HG02571 (cell line): Measurements from ENCODE around the gene NOTO.
"Not testable (repeated sequence)": the region's sequence is repeated elsewhere in the genome, so short reads cannot be mapped to it uniquely, and the experiment has no call there.

Experiments used
- ATAC-seq: cut with Tn5 transposase; IDR thresholded peaks from one replicate; pipeline ENCODE4 v1.9.1; 2021; ENCODE audit warnings: mild to moderate bottlenecking, moderate library complexity; ENCODE audit not compliant: unreplicated experiment

The NOTO gene, protein sequence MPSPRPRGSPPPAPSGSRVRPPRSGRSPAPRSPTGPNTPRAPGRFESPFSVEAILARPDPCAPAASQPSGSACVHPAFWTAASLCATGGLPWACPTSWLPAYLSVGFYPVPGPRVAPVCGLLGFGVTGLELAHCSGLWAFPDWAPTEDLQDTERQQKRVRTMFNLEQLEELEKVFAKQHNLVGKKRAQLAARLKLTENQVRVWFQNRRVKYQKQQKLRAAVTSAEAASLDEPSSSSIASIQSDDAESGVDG

DNA sequence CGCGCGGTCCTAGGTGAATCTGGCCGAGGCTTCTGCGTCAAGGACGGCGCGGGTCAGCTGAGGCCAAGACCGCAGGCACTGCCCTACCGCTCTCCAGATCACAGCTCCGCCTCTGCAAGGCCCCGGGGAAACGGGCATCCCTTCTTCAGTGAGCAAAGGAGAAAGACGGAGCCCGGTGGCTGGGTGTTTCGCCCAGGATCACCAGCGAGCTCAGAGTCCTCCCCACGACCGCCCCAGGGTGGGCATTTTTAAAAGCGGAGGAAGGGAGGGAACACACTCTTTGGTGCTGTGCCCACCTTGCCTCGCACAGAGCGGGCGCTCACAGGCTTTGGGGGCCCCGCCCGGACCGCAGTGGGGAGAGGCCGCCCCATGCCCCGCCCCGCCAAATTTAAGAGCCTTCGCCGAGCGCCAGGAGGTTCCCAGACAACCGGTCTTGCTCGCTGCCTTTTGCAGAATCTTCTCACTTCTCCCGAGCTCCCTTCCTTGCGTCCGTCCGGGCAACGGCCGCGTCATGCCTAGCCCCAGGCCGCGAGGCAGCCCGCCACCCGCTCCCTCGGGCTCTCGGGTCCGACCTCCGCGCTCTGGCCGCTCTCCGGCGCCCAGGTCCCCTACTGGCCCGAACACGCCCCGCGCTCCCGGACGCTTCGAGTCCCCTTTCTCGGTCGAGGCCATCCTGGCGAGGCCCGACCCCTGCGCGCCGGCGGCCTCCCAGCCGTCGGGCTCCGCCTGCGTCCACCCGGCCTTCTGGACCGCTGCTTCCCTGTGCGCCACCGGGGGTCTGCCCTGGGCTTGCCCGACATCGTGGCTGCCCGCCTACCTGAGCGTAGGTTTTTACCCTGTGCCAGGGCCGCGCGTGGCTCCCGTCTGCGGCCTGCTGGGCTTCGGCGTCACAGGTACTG is at the start of gene NOTO:
Gene NOTO (plus strand): TSS at position 419 of the 899 bp plus-strand sequence. CDS start 93 bp downstream, at position 512.
- no peak for ATAC-seq

DNA sequence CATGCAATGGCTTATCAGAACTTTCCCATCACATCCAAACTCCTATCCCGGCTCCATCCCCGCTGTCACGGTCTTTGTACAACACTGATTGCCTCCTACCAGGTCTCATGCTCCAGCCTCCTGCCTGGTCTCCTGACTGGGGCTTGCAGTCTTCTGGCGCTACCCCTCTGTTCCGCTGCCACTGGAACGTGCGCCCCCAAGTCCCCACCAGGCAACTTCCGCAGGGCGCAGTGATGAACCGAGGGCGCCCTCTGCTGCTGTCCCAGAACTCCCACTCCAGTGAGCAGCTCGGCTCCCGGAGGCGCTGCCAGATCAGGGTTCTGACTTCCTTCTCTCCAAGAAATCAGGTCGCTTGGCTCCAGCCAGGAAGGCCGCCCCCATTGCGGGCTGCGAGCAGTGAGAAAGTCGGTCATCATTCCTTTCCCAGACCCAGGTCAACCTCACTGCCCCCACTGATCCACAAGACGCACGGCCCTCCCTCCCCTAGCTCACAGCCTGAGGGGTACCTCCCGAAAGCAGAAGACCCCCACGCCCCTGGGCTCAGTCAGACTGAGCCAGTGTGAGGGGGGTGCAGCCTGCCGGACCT is 45.7 kb upstream of the NOTO start:
- ATAC-seq: no peak

DNA sequence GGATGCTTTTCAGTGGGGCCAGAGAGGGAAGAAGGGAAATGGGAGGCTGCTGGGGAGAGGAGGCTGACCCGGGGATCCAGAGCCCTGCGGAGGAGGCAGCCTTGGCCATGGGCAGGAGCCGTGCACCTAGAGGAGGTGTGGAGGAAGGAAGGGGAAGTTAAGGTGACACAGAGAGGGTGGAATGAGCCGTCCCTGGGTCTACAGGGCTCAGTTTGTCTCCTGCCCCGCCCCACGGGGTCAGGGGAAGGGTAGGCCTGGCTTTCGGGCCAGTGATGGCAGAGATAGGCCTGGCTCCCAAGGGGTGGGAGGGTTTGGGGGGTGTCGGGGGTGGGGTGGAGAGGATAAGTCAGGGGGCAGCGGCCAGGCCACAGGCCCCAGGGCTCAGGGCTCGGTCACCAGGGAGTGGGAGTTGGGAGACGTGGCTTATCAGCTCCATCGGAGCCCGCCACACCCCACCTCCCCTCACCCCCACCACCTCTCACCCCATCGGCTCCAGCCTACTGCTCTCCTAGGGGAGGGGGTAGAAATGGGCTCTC is 39.5 kb upstream of the NOTO start:
- ATAC-seq: no peak

DNA sequence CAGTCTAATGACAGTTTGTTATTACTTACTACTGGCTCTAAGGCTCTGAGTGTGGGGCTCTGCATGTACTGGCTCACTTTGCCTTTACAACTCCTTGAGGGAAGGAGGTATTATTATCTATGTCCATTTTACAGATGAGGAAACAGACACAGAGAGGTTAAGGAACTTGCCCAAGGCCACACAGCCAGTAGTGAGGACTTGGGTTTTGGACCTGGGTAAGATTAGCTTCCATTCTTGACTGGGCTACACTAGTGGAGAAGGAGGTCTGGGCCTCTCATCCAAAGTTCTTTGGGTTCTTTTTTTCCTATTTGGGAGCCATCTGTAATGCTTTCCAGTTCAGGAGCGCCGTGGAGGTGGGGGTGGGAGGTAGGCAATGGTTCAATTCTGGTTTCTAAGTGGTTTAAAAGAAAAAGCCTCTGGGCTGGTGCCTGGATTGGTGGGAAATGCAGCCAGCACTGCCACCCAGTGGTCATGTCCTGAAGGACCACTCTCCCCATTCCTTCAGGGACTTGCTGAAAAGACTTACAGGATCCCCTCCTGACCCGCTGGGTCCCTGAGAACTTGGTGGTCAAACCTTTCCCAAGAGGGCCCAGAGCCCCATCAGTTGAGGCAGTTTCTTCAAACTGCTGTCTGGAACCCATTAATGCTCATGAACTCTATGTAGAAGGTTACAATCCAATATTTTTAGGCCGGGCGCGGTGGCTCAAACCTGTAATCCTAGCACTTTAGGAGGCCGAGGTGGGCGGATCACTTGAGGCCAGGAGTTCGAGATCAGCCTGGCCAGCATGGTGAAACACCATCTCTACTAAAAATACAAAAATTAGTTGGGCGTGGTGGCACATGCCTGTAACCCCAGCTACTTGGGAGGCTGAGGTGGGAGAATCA is 38.6 kb upstream of the NOTO start:
- no peak for ATAC-seq

DNA sequence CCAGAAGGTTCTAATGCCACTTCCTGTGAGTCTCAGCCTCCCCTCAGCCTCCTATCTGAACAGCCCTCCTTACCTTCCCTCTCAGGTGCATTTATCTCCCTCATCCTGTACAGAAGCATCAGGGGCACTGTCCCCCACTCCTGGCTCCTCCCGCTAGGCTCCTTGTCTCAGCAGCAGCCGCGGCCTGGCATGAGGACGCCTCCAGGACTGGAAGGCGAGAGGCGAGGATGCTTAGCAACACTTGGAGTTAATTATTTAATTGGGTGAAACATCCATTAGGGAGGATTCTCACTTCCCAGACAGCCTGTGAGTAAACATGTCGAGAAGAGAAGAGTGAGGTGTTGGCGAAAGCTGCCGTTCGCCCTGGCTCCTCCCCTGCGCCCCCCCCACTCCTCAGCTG is 36.4 kb upstream of the NOTO start:
- not testable (repeated sequence) for ATAC-seq

DNA sequence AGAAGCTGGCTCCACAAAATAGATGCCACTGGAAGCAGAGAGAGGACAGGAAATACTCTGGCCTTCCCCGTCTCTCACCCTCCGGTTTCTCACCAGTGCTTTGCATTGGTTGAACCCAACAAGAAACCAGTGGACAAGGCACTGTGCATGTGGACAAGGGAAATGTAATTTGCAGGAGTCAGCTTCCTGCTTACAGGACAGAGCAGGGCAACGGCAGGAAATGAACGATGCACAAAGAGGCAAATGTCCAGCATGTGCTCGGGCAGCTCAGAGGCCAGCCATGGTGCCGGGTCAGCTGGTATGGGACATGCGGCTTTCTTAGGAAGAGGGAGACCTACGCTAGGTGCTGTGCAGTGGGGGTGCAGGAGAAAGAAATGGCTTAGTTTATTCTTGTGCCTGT is 35.6 kb upstream of the NOTO start:
- not testable (repeated sequence) for ATAC-seq

DNA sequence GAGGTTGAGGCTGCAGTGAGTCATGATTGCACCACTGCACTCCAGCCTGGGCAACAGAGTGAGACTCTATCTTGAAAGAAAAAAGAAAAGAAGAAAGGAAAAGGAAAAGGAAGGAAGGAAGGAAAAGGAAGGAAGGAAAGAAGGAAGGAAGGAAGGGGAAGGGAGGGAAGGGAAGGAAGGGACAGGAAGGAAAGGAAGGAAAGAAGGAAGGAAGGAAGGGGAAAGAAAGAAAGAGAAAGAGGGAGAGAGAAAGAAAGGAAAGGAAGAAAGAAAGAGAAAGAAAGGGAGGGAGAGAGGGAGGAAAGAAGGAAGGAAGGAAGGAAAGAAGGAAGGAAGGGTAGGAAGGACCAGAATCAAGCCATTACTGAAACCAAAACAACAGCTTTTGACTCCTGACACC is 34.0 kb upstream of the NOTO start:
- not testable (repeated sequence) for ATAC-seq

DNA sequence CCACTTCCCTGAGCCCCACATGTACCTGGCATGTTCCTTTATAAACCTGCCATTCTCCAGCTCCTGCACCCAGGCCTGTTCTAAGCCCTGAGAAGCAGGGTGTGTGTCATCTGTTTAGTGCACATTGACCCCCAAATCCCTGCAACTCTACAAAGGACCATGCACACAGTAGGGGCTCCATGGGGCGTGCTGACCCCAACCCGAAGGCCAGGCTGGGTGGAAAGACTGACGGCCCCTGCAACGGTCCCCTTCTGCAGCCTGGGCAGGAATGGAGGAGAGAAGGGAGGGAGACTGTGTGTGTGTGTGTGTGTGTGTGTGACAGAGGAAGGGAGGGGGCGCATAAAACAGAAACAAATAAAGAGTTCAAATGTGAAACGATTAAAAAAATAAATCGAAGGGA is 32.0 kb upstream of the NOTO start:
- not testable (repeated sequence) for ATAC-seq

DNA sequence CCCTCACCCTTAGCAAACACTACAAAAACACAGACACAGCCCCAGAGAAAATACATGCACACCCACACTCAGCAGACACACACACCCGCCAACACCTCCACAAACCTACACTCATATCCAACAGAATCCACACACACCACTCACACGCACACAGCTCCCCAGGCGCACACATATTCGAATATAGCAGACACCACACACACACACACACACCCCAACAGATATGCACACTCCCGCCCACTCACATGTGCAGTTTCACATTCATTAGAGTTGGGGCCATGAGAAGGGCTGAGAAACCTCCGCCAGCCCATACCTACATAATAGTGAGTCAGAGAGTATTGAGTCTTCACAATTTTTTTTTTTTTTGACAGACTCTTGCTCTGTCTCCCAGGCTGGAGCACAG is 29.4 kb upstream of the NOTO start:
- no peak for ATAC-seq

DNA sequence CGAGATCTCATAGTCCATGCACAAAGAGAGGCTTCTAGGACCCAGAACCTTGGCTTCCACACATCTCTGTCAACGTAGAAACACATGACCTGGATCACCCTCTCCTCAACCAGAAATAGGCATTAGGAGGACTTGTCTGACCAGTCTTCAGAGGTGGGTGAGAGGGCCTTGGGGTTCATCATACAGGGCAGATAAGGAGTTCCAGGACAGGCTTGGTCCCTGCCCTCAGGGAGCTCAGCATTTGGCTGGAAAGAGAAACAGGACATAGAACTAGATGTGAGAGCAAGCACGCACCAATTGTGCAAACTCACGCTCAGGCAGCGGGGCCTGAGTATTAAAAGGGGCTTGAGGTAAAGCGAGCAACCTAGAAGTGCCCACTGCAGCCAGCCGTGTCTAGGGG is 28.6 kb upstream of the NOTO start:
- no peak for ATAC-seq

DNA sequence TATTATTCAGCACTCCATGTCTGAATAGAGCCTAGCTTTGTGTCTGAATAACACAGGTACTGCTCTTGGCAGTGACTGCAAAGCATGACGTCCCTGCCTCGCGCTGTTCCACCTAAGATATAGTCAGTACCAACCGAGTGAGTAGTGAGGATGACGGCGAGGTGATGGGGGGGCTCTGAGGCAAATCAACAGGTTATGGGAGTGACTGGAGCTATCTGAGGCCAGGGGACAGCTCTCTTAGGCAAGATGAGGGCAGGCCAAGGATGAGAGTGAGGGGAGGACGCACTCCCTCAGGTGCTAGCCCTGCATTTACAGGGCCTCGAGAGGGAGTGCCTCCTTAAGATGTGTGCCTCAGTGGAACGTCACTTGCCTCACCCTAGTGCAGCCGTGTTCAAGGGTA is 28.1 kb upstream of the NOTO start:
- ATAC-seq: no peak

DNA sequence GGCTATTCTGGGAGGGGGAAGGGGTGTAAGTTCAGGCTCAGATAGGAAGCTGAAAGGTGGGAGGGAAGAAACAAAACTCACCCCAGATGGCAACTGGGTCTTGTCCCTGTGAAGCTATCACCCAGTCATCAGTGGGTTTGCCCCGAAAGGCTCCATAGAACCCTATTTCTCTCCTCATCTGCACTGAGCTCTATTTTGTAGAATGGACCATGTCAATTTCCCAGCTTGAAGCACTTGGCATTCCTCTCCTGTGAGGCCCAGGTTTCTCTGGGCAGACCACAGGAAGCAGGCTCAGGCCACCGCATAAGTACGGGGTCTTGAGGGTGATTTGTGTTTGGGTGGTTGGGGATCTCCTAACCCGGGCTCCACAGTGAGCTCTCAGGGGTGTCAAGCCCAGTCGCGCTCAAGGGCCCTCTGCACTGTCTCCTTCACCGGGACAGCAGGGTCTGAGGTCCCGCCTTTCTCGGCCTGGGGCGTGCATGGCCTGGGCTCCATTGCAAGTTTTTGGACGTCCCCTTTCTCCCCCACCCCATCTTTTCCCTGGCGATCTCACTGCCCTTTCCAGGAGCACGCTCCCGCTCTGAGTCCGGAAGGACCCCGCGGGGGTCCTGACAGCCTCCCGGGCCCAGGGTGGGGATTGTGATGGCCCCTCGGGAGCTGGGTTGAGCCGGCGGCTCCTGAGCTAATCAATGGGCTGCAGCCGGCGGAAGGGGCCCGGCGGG is 27.3 kb upstream of the NOTO start:
- no peak for ATAC-seq

DNA sequence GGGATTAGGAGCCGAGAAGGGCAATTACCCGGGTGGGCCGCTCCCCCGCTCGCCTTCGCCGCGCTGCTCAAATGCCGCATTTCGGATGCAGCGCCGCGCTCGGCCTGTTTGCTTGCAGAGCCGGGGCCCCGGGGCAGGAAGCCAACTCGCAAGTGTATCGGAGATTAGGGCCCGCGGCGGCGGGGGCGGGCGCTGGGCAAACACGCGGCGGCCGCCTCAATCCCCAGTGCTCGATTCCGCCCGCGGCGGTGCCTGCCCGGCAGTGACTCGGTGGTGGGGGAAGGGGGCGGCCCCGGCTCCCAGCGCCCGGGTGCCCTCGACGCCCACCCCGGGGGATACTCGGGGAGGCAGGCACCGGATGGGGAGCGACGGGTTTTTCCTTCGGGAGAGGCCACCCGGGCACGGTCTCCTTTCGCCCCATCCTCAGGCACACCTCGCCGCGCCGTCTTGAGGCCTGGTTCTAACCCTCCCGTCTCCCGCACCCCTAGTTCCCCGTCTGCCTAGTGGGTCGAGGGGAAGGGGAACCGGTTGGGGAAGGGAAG is 26.6 kb upstream of the NOTO start:
- no peak for ATAC-seq

DNA sequence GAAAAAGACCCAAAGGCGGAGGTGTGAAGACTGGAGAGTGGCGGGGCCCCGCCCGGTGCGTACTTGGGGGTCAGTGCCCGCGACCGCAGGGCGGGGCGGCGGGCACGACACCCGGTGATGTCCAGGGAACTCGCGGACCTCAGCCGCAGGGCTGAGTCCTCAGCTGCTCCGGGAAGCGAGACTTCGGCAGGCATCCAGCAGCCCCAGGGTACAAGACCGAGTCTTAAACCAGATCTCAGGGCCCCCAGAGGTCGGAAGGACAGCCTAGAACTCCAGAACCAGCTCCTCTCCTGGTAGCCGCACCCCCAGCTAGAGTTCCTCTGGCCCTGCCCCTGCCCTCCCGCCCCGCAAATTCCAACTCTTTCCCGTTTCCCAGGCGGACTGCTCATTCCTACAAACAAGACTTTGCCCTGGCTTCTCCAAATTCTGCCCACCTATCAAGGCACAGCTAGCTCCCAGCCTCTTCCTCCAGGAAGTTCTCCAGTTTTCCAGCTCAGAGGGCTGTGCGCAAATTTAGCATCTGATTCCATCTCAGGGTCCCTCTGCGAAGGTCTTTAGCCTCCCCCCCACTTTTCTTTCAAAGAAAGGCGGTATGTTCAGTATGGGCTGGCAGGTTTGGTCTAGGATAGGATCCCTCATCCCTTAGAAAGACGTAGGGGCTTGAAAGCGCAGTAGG is 26.0 kb upstream of the NOTO start:
- no peak for ATAC-seq

DNA sequence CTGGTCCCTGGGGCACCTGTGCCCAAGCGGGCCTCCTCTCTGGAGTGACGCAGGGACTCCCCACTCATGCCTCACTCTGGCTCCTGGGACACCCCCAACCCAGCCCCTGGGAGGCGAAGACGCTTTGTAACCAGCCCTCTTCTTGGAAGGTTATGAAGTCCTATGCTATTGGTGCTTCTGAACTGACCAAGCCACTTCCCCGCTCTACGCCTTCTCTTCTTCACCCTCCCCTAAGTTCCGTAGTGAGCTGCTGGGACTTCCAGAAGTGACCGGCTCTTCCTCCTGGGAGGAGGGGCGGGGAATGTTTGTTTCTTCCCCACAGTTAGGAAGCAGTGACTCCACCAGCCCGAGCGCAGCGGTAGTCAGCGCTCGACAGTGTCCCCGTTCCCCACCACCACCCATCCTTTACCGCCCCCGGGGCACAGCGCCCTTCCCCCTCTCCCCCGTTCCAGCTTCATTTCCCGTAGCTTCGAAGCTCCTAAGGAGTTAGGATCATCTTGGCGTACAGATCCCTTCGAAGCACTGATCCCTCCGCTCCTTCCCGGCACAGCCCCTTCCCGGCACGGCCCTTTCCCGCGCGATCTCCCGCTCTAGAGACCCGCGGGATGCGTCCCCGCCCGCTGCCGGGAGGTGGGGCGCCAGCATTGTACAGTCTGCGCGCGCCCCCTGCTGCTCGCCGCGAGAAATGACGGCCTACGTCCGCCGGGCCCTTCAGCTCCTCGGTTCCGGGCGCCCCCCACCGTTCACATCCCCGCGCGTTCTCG is 25.3 kb upstream of the NOTO start:
- peak; percentile 81 for ATAC-seq

DNA sequence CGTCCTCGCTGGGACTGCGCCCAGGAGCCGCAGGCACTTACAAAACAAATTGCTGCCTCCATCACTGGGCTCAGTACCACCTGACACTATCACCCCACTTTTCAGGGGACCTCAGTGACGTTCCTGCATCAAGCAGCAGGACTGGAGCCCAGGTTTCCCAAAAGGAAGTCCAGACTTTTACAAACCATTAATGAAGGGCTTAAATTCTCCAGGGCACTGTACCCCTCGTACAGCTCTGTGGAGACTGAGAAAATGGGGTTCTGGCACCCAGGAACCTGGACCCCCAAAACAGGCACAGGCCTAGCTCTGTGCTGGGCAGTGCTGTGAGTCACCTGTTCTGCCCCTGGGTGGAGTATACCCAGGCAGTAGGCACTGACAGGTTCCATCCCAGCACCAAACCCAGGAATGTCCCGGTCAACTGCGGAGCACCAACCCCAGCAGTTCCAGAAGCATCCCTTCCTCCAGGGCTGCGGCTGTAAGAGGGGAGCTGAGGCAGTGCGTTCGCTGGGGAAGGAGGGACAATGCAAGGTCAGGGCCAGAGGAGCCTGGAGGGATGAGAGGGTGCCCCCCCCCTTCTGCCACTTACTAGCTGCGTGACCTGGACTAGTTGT is 24.6 kb upstream of the NOTO start:
- ATAC-seq: no peak

DNA sequence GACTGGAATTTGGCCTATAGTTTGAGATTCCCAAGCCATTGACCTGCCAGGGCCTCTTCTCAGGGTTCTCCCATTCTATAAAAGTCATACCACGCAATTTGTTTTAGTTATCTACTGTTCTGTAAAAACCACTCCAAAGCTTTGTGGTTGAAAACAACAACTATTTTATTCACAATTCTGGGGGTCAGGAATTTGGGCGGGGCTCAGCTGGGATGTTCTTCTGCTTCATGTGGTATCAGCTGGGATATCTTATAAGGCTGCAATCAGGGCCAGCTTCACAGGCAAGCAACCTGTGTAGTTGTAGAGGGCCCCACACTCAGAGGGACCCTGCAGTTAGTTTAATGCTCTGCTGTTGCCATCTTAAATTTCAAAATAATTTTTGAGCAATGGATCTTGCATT is 16.4 kb upstream of the NOTO start:
- no peak for ATAC-seq

DNA sequence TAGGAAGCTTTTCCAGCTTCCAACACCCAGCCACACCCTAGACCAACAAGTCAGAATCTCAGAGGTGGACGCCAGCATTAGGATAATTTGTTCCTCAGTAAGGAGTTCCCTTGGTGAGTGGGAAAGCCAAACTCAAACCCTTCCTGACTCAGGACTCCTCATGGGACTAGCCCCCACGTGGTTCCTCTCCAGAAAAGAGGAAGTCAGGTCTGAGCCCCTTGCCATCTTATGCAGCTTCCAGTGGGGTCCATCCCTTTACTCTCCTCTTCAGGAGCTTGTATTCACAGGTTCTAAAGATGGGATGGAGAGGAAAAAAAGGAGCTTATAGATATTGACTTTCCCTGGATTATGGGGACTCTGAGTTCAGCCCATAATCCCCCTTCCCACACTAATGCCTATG is 14.8 kb upstream of the NOTO start:
- ATAC-seq: no peak
